Raji (cell line): Measurements from ENCODE around the gene ERGIC1.

Experiments used
- POLR2A ChIP-seq: IDR thresholded peaks from 2 replicates; pipeline ENCODE4 v1.6.1; 2011; ENCODE audit warnings: low read depth, low read length, control low read depth; ENCODE audit not compliant: insufficient read depth

The ERGIC1 gene

GRCh38 chr5:172870715-172871461 lies 36.8 kb downstream of the ERGIC1 start:
- no peak for TF ChIP-seq POLR2A

DNA sequence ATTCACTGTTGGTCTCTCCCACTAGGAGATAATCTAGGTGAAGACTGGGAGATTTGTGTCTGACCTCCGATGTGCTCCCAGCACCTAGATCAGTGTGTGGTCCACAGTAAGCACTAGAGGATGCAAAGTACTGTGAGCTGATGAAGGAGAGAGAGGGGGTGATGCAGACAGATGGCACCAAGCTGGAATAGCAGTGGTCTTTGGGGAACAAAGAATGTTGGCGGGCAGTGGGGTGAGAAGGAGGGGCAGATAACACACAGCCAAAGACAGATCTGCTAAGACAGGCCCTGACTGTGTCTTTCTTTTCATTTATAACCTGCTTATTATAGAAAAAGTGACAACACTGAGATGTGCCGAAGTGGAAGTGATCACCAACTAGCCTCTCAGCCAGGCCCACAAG lies 37.5 kb downstream of the ERGIC1 start:
- no peak for TF ChIP-seq POLR2A

DNA sequence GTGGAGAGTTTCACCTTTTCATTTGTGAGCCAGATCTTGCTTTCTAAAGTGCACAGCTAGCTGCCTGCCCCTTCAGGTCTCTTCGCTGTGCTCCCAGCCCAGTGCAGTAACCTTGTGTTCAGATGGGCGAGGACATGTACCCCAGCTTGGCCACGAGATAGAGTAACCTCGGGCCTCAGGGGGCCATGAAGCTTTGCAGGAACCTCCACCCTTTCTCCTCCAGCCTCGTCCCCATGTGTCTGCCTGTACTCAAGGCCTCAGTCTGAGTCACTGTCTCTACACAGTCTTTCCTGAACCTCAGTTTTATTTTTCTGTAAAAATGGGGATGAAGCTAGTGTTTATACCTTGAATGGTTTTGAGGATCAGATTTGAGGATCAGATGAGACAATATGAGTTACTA lies 37.9 kb downstream of the ERGIC1 start:
- no peak for TF ChIP-seq POLR2A

- no peak for TF ChIP-seq POLR2A
Measured at GRCh38 chr5:172872997-172873491, 39.0 kb downstream of the ERGIC1 start.

GRCh38 chr5:172873513-172873912 lies 39.5 kb downstream of the ERGIC1 start:
- no peak for TF ChIP-seq POLR2A

- TF ChIP-seq POLR2A = no peak
Measured at GRCh38 chr5:172874647-172875504, 40.8 kb downstream of the ERGIC1 start.

DNA sequence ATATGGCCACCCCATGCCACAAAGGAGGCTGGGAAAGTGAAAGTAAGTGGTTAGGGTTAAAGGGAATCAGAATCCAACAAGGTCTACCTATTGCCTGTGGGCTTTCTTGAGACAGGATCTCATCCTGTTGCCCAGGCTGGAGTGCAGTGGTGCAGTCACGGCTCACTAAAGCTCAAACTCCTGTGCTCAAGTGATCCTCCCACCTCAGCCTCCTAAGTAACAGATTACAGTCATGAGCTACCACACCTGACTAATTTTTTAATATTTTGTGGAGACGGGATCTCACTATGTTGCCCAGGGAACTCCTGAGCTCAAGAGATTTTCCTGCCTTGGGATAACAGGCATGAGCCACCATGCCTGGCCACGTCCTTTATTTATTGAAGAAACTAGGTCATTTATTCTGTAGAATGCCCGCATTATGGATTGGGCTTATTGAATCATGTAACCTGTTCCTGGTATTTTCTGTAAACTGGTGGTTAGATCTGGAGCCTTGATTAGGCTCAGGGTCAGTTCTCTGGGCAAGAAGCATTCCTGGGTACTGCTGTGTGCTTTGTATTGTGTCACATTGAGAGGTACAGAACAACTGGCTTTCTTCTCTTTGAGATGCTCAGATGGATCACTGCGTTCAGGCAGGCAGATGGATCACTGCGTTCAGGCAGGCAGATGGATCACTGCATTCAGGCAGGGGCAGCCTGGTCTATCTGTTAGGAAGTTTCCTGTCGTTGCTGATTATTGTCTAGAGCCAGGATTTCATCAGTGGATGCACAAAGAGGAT lies 41.6 kb downstream of the ERGIC1 start:
- no peak for TF ChIP-seq POLR2A

- no peak for TF ChIP-seq POLR2A
Measured at GRCh38 chr5:172876578-172876977, 42.5 kb downstream of the ERGIC1 start.

DNA sequence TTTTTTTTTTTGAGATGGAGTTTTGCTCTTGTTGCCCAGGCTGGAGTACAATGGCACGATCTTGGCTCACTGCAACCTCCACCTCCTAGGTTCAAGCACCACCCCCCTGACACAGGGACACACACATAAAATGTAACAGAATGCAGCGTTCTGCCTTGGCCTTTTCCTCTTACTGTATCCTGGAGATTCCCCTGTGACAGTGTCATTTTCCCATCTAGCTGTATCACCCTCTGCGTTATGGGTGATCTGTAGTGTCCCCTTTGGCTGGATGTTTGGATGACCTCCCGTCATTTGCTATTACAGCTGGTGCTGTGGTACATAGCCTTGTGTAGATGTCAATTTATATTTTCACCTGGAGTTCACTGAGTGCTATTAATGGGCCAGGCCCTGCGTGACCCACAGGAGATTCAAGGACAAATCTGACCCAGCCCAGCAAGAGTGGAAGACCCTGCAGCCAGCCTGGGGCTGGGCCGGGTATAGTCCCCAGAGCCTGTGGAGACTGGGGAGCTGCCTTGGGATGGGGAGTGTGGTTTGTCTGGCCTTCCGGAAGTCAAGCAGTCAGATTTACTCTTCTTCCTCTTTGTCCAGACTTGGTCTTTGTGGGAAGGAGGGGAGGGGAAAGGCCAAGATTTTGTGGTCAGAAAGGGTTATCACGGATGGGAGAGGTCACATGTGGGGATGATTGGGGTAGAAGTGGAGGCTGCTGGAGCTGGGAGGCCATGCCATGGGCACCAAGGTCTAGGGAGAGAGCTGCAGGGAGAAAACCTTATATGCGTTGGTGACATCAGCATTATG lies 43.6 kb downstream of the ERGIC1 start:
- TF ChIP-seq POLR2A = no peak

DNA sequence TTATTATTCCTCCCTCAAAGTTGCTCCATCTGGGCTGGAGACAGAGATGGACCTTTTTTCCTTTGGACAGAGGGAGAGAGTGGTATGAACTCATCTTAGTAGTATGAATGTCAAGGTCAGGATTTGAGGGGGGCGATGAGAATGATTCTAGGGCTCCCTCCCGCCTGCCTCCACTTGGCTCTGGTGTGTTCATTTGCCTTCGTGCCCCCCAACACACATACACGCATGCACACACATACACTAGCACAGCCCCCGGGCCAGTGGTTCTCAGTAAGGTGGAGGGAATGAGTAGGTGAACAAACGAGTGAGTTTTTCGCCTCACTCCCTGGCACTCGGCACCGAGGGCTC lies 44.5 kb downstream of the ERGIC1 start:
- TF ChIP-seq POLR2A = no peak

- TF ChIP-seq POLR2A = no peak
Measured at GRCh38 chr5:172878933-172879752, 45.1 kb downstream of the ERGIC1 start.

- no peak for TF ChIP-seq POLR2A
Measured at GRCh38 chr5:172881691-172882370, 47.8 kb downstream of the ERGIC1 start.

DNA sequence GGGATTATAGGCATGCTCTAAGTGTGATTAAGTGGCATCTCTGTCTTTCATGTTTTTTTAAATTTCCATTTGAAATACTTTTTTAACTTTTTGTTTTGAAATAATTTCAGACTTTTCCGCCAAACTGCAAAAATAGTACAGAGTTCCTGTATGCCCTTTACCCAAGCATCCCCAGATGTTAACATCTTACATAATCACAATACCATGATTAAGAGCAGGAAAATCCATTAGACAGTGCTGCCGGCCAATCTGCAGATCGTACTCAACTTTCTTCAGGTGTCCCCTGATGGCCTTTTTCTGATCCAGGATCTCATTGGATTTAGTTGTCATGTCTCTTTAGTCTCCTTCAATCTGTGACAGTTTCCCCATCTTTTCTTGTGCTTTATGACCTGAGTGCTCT lies 49.0 kb downstream of the ERGIC1 start:
- no peak for TF ChIP-seq POLR2A
